ENCODE measurements around the gene KATNAL2. TPM values are rescaled to one million over a fixed set of nuclear protein-coding genes. Genes with fewer than 3 reads are reported as not detected.

KATNAL2 gene
- total and polyA plus RNA-seq, 2 donors, result 2.2 to 6.5 TPM

- Histone ChIP-seq H3K27ac (ENCODE audit: low read depth in 1 of 2, low read length in 1 of 2) (peak overlapping the region; percentile 63 to 88), H3K4me1 (ENCODE audit: control insufficient read depth in 2 of 2, insufficient read depth in 2 of 2, low read length in 2 of 2) (peaks cover 8 to 13% of the 10 kb centered on the region in 2 donors), H3K36me3 (ENCODE audit: control insufficient read depth in 2 of 2, insufficient read depth in 2 of 2, low read length in 1 of 2) (no peaks in the 10 kb centered on the region), H3K4me3 (ENCODE audit: low read length in 2 of 2) (peak overlapping the region; percentile 75 to 96), H3K27me3 (ENCODE audit: control insufficient read depth in 2 of 2, insufficient read depth in 1 of 2, low read length in 1 of 2) (no peaks in the 10 kb centered on the region), H3K9me3 (ENCODE audit: control insufficient read depth in 2 of 2, insufficient read depth in 1 of 2, low read length in 1 of 2) (no peaks in the 10 kb centered on the region)
- WGBS, result 32% methylated on average over 33 of the region's 33 CpGs
- peak in 5 of 9 donors; percentile 8 to 43 (median 25) for DNase-seq (ENCODE audit: low read depth in 6 of 9, low spot score in 9 of 9)
Observed at GRCh38 chr18:46917803-46918600, 600 bp downstream of the KATNAL2 start.

DNA sequence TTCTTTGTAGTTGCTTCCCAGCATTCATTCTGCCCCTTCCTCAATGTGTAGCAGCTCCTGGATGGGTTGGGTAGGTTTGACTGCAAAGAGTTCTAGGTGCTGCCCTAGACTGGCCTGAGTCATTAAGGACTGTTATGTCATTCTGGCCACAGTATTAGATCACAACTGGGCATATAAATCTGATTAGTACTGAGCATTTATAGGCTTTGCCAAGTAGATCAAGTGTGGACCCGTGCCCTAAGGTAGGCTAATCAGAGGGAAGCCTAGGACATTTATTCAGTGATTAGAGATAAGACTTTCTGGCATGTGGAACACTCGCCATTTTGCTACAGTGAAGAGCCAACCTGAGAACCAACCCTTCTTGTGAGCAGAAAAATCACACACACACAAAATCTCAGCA is 2.7 kb downstream of the KATNAL2 start:
- 96% methylated on average over 2 of the region's 2 CpGs for WGBS
- Histone ChIP-seq H3K4me1 (ENCODE audit: control insufficient read depth in 2 of 2, insufficient read depth in 2 of 2, low read length in 2 of 2) (peaks cover 6 to 11% of the 10 kb centered on the region in 2 donors), H3K9me3 (ENCODE audit: control insufficient read depth in 2 of 2, insufficient read depth in 1 of 2, low read length in 1 of 2) (no peaks in the 10 kb centered on the region), H3K36me3 (ENCODE audit: control insufficient read depth in 2 of 2, insufficient read depth in 2 of 2, low read length in 1 of 2) (no peaks in the 10 kb centered on the region), H3K4me3 (ENCODE audit: low read length in 2 of 2) (no peak overlapping the region), H3K27ac (ENCODE audit: low read depth in 1 of 2, low read length in 1 of 2) (no peak overlapping the region), H3K27me3 (ENCODE audit: control insufficient read depth in 2 of 2, insufficient read depth in 1 of 2, low read length in 1 of 2) (no peaks in the 10 kb centered on the region)
- DNase-seq (ENCODE audit: low read depth in 6 of 9, low spot score in 9 of 9), result no peak

DNA sequence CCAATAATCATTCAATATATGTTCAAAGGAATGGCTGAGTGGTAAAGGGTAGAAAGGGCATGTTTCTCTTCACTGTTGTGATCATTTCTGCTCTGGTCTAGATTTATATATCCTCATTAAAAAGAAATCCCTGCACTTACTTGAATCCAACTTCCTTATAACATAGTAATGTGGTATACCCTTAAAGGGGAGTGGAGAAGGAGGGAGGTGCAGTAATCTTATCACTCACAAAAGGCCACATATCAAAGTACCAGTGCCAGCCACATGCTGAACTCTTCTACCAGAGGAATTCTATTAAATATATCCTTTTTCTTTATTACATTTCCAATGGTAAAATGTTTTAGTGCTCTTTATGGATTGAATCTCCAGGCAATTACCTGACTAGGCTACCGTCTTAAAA is 3.3 kb downstream of the KATNAL2 start:
- WGBS, result 99% methylated on average over 1 of the region's 1 CpG
- peaks cover 3 to 10% of the 10 kb centered on the region in 2 donors for H3K4me1 ChIP-seq (ENCODE audit: control insufficient read depth in 2 of 2, insufficient read depth in 2 of 2, low read length in 2 of 2)

GRCh38 chr18:46939337-46939963 is 22.0 kb downstream of the KATNAL2 start:
- Histone ChIP-seq H3K36me3 (ENCODE audit: control insufficient read depth in 2 of 2, insufficient read depth in 2 of 2, low read length in 1 of 2) (no peaks in the 10 kb centered on the region), H3K4me3 (ENCODE audit: low read length in 2 of 2) (no peak overlapping the region), H3K4me1 (ENCODE audit: control insufficient read depth in 2 of 2, insufficient read depth in 2 of 2, low read length in 2 of 2) (no peaks in the 10 kb centered on the region), H3K27me3 (ENCODE audit: control insufficient read depth in 2 of 2, insufficient read depth in 1 of 2, low read length in 1 of 2) (no peaks in the 10 kb centered on the region), H3K9me3 (ENCODE audit: control insufficient read depth in 2 of 2, insufficient read depth in 1 of 2, low read length in 1 of 2) (no peaks in the 10 kb centered on the region), H3K27ac (ENCODE audit: low read depth in 1 of 2, low read length in 1 of 2) (no peak overlapping the region)
- WGBS, result 96% methylated on average over 1 of the region's 1 CpG
- DNase-seq (ENCODE audit: low read depth in 6 of 9, low spot score in 9 of 9), result no peak

More for the DNA sequence above, 3.3 kb downstream of the KATNAL2 start:
- no peaks in the 10 kb centered on the region for H3K9me3 ChIP-seq (ENCODE audit: control insufficient read depth in 2 of 2, insufficient read depth in 1 of 2, low read length in 1 of 2)
- H3K36me3 ChIP-seq (ENCODE audit: control insufficient read depth in 2 of 2, insufficient read depth in 2 of 2, low read length in 1 of 2), result no peaks in the 10 kb centered on the region
- H3K4me3 ChIP-seq (ENCODE audit: low read length in 2 of 2), result no peak overlapping the region
- H3K27ac ChIP-seq (ENCODE audit: low read depth in 1 of 2, low read length in 1 of 2), result no peak overlapping the region
- no peak for DNase-seq (ENCODE audit: low read depth in 6 of 9, low spot score in 9 of 9)
- H3K27me3 ChIP-seq (ENCODE audit: control insufficient read depth in 2 of 2, insufficient read depth in 1 of 2, low read length in 1 of 2), result no peaks in the 10 kb centered on the region

DNA sequence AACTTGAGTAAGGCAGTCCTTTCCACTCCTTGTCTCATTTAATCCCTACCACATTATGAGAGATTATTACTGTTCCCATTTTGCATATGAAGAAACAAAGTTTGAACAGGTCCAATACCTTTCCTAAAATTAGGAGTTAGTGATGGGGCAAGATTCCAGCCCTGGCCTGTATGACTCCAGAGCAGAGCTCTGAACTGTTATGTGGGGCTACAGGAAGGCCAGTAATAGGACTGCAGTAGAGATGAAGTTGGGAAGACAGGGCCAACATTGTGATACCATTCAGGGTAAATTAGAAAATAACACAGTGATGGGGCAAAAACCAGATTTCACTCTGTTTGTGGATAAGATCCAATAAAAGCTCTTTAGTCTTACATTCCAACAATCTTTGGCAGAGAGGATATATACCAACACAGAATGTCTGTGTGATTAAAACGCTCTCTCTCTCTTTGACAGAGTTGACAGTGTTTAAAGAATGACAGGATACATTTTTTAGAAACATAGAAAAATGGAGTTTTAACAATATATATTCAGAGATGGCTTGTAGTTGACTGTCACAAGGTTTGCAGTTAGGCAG is 22.7 kb downstream of the KATNAL2 start:
- Histone ChIP-seq H3K4me1 (ENCODE audit: control insufficient read depth in 2 of 2, insufficient read depth in 2 of 2, low read length in 2 of 2) (no peaks in the 10 kb centered on the region), H3K36me3 (ENCODE audit: control insufficient read depth in 2 of 2, insufficient read depth in 2 of 2, low read length in 1 of 2) (no peaks in the 10 kb centered on the region), H3K27me3 (ENCODE audit: control insufficient read depth in 2 of 2, insufficient read depth in 1 of 2, low read length in 1 of 2) (no peaks in the 10 kb centered on the region), H3K9me3 (ENCODE audit: control insufficient read depth in 2 of 2, insufficient read depth in 1 of 2, low read length in 1 of 2) (no peaks in the 10 kb centered on the region), H3K27ac (ENCODE audit: low read depth in 1 of 2, low read length in 1 of 2) (no peak overlapping the region), H3K4me3 (ENCODE audit: low read length in 2 of 2) (no peak overlapping the region)
- WGBS, result 90% methylated on average over 1 of the region's 1 CpG
- DNase-seq (ENCODE audit: low read depth in 6 of 9, low spot score in 9 of 9), result no peak

GRCh38 chr18:46942646-46943045 is 25.2 kb downstream of the KATNAL2 start:
- WGBS, result 99% methylated on average over 2 of the region's 2 CpGs
- H3K27me3 ChIP-seq (ENCODE audit: control insufficient read depth in 2 of 2, insufficient read depth in 1 of 2, low read length in 1 of 2), result peaks cover 0 to 2% of the 10 kb centered on the region in 2 donors
- peaks cover 0 to 5% of the 10 kb centered on the region in 2 donors for H3K4me1 ChIP-seq (ENCODE audit: control insufficient read depth in 2 of 2, insufficient read depth in 2 of 2, low read length in 2 of 2)
- no peak overlapping the region for H3K27ac ChIP-seq (ENCODE audit: low read depth in 1 of 2, low read length in 1 of 2)
- no peaks in the 10 kb centered on the region for H3K36me3 ChIP-seq (ENCODE audit: control insufficient read depth in 2 of 2, insufficient read depth in 2 of 2, low read length in 1 of 2)
- H3K9me3 ChIP-seq (ENCODE audit: control insufficient read depth in 2 of 2, insufficient read depth in 1 of 2, low read length in 1 of 2), result no peaks in the 10 kb centered on the region
- no peak for DNase-seq (ENCODE audit: low read depth in 6 of 9, low spot score in 9 of 9)
- H3K4me3 ChIP-seq (ENCODE audit: low read length in 2 of 2), result no peak overlapping the region

- Histone ChIP-seq H3K4me3 (ENCODE audit: low read length in 2 of 2) (peak overlapping the region; percentile 57 to 60), H3K9me3 (ENCODE audit: control insufficient read depth in 2 of 2, insufficient read depth in 1 of 2, low read length in 1 of 2) (no peaks in the 10 kb centered on the region), H3K4me1 (ENCODE audit: control insufficient read depth in 2 of 2, insufficient read depth in 2 of 2, low read length in 2 of 2) (peaks cover 0 to 5% of the 10 kb centered on the region in 2 donors), H3K36me3 (ENCODE audit: control insufficient read depth in 2 of 2, insufficient read depth in 2 of 2, low read length in 1 of 2) (no peaks in the 10 kb centered on the region), H3K27ac (ENCODE audit: low read depth in 1 of 2, low read length in 1 of 2) (no peak overlapping the region), H3K27me3 (ENCODE audit: control insufficient read depth in 2 of 2, insufficient read depth in 1 of 2, low read length in 1 of 2) (peaks cover 0 to 2% of the 10 kb centered on the region in 2 donors)
- under 1% methylated on average over 32 of the region's 32 CpGs for WGBS
- DNase-seq (ENCODE audit: low read depth in 6 of 9, low spot score in 9 of 9), result peak in 8 of 9 donors; percentile 45 to 81 (median 59)
Observed at GRCh38 chr18:46946656-46947282, 29.4 kb downstream of the KATNAL2 start.

- H3K4me1 ChIP-seq (ENCODE audit: control insufficient read depth in 2 of 2, insufficient read depth in 2 of 2, low read length in 2 of 2), result peaks cover 0 to 5% of the 10 kb centered on the region in 2 donors
- H3K4me3 ChIP-seq (ENCODE audit: low read length in 2 of 2), result no peak overlapping the region
- H3K27ac ChIP-seq (ENCODE audit: low read depth in 1 of 2, low read length in 1 of 2), result no peak overlapping the region
- no peaks in the 10 kb centered on the region for H3K36me3 ChIP-seq (ENCODE audit: control insufficient read depth in 2 of 2, insufficient read depth in 2 of 2, low read length in 1 of 2)
- 79% methylated on average over 5 of the region's 5 CpGs for WGBS
- peaks cover 0 to 2% of the 10 kb centered on the region in 2 donors for H3K27me3 ChIP-seq (ENCODE audit: control insufficient read depth in 2 of 2, insufficient read depth in 1 of 2, low read length in 1 of 2)
- peak in 2 of 9 donors; percentile 11 to 38 for DNase-seq (ENCODE audit: low read depth in 6 of 9, low spot score in 9 of 9)
- H3K9me3 ChIP-seq (ENCODE audit: control insufficient read depth in 2 of 2, insufficient read depth in 1 of 2, low read length in 1 of 2), result no peaks in the 10 kb centered on the region
Observed at GRCh38 chr18:46950064-46950656, 32.8 kb downstream of the KATNAL2 start.

Data from thymus (tissue), 11 donors.